NK-92 (cell line): ENCODE measurements around the gene TMCO1.
"Not testable (repeated sequence)": the region's sequence is repeated elsewhere in the genome, so short reads cannot be mapped to it uniquely, and the experiment has no call there.

Experiments
- DNase-seq: peaks from one replicate; lab custom pipeline; 2025; ENCODE audit not compliant: unreplicated experiment; lab: John Stamatoyannopoulos, UW

The TMCO1 gene

GRCh38 chr1:165688046-165688445 lies 80.6 kb downstream of the TMCO1 start:
- DNase-seq, result no peak

GRCh38 chr1:165686971-165687433 lies 81.7 kb downstream of the TMCO1 start:
- no peak for DNase-seq

- no peak for DNase-seq
Observed at GRCh38 chr1:165686121-165686970, 82.3 kb downstream of the TMCO1 start.

- no peak for DNase-seq
Observed at GRCh38 chr1:165683848-165684485, 84.7 kb downstream of the TMCO1 start.

- DNase-seq, result not testable (repeated sequence)
Observed at GRCh38 chr1:165680773-165681172, 87.9 kb downstream of the TMCO1 start.

GRCh38 chr1:165680303-165680702 lies 88.4 kb downstream of the TMCO1 start:
- DNase-seq, result no peak

GRCh38 chr1:165679282-165680036 lies 89.2 kb downstream of the TMCO1 start:
- no peak for DNase-seq

- no peak for DNase-seq
Observed at GRCh38 chr1:165678509-165678908, 90.2 kb downstream of the TMCO1 start.
